ENCODE data around the gene SIM1.
A peak's percentile ranks its signal among the peaks of the same experiment; 100 is the strongest.

SIM1 gene

DNA sequence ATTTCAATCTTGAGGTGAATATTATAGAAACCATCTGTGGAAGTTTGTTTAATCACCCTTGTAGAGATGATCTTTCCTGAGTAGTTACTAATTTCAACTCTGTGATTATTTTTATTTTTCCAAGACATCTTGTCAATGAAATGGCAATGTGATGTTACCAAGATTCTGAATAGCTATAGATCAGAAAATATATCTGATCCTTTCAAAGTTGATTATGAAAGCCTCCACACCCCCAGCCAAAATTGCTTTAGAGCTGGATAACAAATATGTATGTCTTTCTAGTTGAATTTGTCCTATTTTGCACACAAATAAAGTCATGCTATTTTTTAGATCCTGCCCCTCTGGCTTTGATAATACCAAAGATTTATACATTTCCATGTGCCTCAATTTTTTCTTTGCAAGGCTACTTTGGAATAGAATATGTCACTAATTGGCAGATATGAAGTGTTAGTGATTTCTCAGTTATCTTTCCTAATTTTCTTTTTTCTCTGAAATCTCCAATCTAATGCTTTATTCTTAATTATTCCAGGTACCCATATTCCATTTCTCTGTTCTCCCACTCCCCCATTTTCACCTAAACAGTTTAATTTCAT lies 5.0 kb downstream of the SIM1 start:
- CTCF ChIA-PET, result interaction anchor here (0.6 to 2.1 kb wide), 30 partner anchors 8 to 601 kb away, joined by 3 to 23 read pairs (median 4); no protein-coding TSS in a partner anchor
- Histone ChIP-seq H3K4me3 (ENCODE audit: low read depth, low read length) (no peak overlapping the region), H3K9me3 (ENCODE audit: control insufficient read depth, insufficient read depth, low read depth, low read length) (peaks cover 2% of the 10 kb centered on the region; the same call in 1 of the 2 replicates)

DNA sequence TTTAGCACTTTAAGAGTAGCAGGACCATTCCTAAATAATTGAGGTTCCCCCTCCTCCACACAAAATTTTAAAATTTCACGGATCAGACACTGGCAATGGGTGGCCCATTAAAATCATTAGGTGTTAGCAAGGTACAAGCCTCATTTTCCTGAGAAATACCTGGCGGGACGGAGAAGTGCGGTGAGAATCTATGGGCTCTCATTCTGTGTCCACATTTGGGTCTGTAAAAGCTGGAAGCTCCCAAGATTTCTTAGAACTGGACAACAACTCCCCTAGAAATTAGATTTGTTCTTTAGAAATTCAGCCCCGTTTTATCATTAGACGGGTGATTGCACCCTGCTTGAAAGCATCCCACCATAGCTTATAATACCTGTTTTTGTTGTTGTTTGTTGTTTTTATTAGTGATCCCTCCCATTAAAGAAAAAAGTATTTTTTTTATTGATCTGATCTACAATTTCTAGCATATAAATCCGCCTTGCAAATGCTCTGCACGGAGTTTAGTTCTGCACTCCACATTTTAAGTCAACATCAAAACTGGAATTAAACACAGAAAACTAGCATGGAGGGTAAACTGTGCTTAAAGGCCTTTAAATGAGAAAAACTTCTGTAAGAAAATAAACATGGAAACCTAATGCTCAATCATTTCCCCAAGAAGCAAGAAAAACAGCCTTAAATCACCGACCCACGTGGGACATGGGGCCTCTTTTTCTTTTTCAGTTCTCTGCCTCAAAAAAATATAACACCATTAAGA lies 5.7 kb downstream of the SIM1 start:
- TF ChIP-seq ZNF311 (tag by site-specific recombination; IDR thresholded peaks at IDR 0.05; ENCODE audit: borderline replicate concordance) (no peak), ZNF626 (tag by site-specific recombination; IDR thresholded peaks at IDR 0.05) (no peak)
- TF ChIP-seq, protein P1, sequence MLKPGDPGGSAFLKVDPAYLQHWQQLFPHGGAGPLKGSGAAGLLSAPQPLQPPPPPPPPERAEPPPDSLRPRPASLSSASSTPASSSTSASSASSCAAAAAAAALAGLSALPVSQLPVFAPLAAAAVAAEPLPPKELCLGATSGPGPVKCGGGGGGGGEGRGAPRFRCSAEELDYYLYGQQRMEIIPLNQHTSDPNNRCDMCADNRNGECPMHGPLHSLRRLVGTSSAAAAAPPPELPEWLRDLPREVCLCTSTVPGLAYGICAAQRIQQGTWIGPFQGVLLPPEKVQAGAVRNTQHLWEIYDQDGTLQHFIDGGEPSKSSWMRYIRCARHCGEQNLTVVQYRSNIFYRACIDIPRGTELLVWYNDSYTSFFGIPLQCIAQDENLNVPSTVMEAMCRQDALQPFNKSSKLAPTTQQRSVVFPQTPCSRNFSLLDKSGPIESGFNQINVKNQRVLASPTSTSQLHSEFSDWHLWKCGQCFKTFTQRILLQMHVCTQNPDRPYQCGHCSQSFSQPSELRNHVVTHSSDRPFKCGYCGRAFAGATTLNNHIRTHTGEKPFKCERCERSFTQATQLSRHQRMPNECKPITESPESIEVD (tag by site-specific recombination; IDR thresholded peaks at IDR 0.05), result peak; percentile 83
- POLR2A ChIA-PET, result no interaction called here
- no peaks in the 10 kb centered on the region for H3K36me3 ChIP-seq (ENCODE audit: control insufficient read depth in 2 of 2, insufficient read depth in 1 of 2, low read length in 2 of 2)
- H3K27ac ChIP-seq (ENCODE audit: extremely low read depth, low read depth, low read length), result no peak overlapping the region
- CTCF ChIA-PET, result interaction anchor here (0.6 to 1.9 kb wide), 6 partner anchors 14 to 511 kb away, joined by 3 to 4 read pairs (median 3); no protein-coding TSS in a partner anchor
- H3K4me3 ChIP-seq (ENCODE audit: low read depth, low read length), result no peak overlapping the region
- peaks cover 3% of the 10 kb centered on the region for H3K4me1 ChIP-seq (ENCODE audit: control insufficient read depth, insufficient read depth, low read length)
- H3K9me3 ChIP-seq (ENCODE audit: control insufficient read depth, insufficient read depth, low read depth, low read length), result peaks cover 2% of the 10 kb centered on the region; the same call in 1 of the 2 replicates

More for the DNA sequence above, 5.0 kb downstream of the SIM1 start:
- TF ChIP-seq ZNF146 (tag by site-specific recombination; IDR thresholded peaks at IDR 0.05) (no peak), ZNF10 (tag by site-specific recombination; IDR thresholded peaks at IDR 0.05) (no peak), ZNF670 (tag by site-specific recombination; IDR thresholded peaks at IDR 0.05; ENCODE audit: low read depth) (no peak), ZNF214 (tag by site-specific recombination; IDR thresholded peaks at IDR 0.05; ENCODE audit: borderline replicate concordance) (no peak)
- TF ChIP-seq, protein P2, sequence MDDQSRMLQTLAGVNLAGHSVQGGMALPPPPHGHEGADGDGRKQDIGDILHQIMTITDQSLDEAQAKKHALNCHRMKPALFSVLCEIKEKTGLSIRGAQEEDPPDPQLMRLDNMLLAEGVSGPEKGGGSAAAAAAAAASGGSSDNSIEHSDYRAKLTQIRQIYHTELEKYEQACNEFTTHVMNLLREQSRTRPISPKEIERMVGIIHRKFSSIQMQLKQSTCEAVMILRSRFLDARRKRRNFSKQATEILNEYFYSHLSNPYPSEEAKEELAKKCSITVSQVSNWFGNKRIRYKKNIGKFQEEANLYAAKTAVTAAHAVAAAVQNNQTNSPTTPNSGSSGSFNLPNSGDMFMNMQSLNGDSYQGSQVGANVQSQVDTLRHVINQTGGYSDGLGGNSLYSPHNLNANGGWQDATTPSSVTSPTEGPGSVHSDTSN (CRISPR knock-in tag; IDR thresholded peaks at IDR 0.05), result no peak
- TF ChIP-seq, protein P3, sequence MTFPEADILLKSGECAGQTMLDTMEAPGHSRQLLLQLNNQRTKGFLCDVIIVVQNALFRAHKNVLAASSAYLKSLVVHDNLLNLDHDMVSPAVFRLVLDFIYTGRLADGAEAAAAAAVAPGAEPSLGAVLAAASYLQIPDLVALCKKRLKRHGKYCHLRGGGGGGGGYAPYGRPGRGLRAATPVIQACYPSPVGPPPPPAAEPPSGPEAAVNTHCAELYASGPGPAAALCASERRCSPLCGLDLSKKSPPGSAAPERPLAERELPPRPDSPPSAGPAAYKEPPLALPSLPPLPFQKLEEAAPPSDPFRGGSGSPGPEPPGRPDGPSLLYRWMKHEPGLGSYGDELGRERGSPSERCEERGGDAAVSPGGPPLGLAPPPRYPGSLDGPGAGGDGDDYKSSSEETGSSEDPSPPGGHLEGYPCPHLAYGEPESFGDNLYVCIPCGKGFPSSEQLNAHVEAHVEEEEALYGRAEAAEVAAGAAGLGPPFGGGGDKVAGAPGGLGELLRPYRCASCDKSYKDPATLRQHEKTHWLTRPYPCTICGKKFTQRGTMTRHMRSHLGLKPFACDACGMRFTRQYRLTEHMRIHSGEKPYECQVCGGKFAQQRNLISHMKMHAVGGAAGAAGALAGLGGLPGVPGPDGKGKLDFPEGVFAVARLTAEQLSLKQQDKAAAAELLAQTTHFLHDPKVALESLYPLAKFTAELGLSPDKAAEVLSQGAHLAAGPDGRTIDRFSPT (tag by site-specific recombination; IDR thresholded peaks at IDR 0.05), result no peak
- Histone ChIP-seq H3K4me1 (ENCODE audit: control insufficient read depth, insufficient read depth, low read length) (peaks cover 3% of the 10 kb centered on the region), H3K27ac (ENCODE audit: extremely low read depth, low read depth, low read length) (no peak overlapping the region), H3K36me3 (ENCODE audit: control insufficient read depth in 2 of 2, insufficient read depth in 1 of 2, low read length in 2 of 2) (no peaks in the 10 kb centered on the region)
- POLR2A ChIA-PET, result interaction anchor here (0.8 to 1.5 kb wide), 2 partner anchors 39 to 87 kb away, joined by 3 read pairs; no protein-coding TSS in a partner anchor

DNA sequence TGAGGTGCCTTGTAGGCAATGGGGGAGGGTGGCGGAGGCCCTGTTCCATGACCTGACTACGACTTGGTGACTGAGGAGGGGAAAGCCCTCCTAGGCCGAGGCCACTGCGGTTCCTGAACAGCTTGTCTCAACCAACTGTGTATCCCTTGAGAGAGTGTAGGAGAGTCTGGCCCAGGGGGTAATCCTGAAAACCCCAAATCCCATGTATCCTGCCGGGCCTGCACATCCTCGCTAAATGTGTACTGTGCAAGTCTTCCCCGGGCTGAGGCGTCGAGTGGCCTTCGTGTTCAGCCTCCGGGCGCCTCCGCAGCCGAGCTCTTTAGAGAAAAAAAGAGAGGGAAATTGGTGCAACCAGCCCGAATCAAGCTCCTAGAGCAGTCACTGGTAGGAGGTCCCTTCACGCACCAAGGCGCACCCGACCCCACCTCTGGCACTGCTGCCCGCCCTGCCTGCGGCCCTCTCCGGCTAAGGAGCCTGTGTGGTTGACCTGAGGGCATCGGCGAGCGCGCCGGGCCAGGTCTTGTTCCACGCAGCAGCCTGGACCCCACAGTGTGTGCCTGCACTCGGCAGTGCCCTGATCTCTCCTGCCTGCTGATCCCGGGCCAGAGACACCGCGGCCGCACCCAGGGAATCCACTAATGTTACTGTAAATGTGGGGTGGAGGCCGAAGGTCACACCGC lies 7.3 kb downstream of the SIM1 start:
- Histone ChIP-seq H3K4me3 (ENCODE audit: low read depth, low read length) (no peak overlapping the region), H3K9me3 (ENCODE audit: control insufficient read depth, insufficient read depth, low read depth, low read length) (peaks cover 2% of the 10 kb centered on the region; the same call in 1 of the 2 replicates), H3K36me3 (ENCODE audit: control insufficient read depth in 2 of 2, insufficient read depth in 1 of 2, low read length in 2 of 2) (no peaks in the 10 kb centered on the region), H3K27ac (ENCODE audit: extremely low read depth, low read depth, low read length) (no peak overlapping the region), H3K4me1 (ENCODE audit: control insufficient read depth, insufficient read depth, low read length) (peaks cover 3% of the 10 kb centered on the region)
- no peak for TF ChIP-seq ZNF600 (tag by site-specific recombination; IDR thresholded peaks at IDR 0.05)
- TF ChIP-seq, protein P4, sequence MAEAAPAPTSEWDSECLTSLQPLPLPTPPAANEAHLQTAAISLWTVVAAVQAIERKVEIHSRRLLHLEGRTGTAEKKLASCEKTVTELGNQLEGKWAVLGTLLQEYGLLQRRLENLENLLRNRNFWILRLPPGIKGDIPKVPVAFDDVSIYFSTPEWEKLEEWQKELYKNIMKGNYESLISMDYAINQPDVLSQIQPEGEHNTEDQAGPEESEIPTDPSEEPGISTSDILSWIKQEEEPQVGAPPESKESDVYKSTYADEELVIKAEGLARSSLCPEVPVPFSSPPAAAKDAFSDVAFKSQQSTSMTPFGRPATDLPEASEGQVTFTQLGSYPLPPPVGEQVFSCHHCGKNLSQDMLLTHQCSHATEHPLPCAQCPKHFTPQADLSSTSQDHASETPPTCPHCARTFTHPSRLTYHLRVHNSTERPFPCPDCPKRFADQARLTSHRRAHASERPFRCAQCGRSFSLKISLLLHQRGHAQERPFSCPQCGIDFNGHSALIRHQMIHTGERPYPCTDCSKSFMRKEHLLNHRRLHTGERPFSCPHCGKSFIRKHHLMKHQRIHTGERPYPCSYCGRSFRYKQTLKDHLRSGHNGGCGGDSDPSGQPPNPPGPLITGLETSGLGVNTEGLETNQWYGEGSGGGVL (tag by site-specific recombination; IDR thresholded peaks at IDR 0.05), result no peak
- no peak for TF ChIP-seq ZNF623 (tag by site-specific recombination; IDR thresholded peaks at IDR 0.05)
- TF ChIP-seq ZNF404 (tag by site-specific recombination; IDR thresholded peaks at IDR 0.05), result no peak
- TF ChIP-seq ZNF175 (tag by site-specific recombination; IDR thresholded peaks at IDR 0.05), result no peak
- no peak for TF ChIP-seq ZNF391 (tag by site-specific recombination; IDR thresholded peaks at IDR 0.05; ENCODE audit: borderline replicate concordance, low read depth)
- TF ChIP-seq KLF8 (tag by site-specific recombination; IDR thresholded peaks at IDR 0.05), result no peak
- ChIA-PET CTCF (interaction anchor here (0.6 kb wide), 2 partner anchors 24 to 136 kb away, joined by 3 read pairs; no protein-coding TSS in a partner anchor), POLR2A (no interaction called here)

Measured in HEK293 (cell line).